HEK293 (cell line): Measurements from ENCODE around the gene USP36.

ENCODE experiments used
- CTCF ChIA-PET: fragments of 350-600 bp; formaldehyde crosslinking; extraction: SDS; loops from one replicate; lab custom pipeline; 2021; ENCODE audit warnings: antibody characterized with exemption; lab: Yijun Ruan, JAX
- POLR2A ChIA-PET: fragments of 300-600 bp; formaldehyde crosslinking; extraction: SDS; loops from one replicate; lab custom pipeline; 2020; ENCODE audit warnings: antibody characterized with exemption, inconsistent platforms; lab: Yijun Ruan, JAX
- H3K27ac ChIP-seq: fragments of 200-500 bp; sonication (Bioruptor generic); 2 replicates; pipeline ENCODE4 v1.5.1; 2014; ENCODE audit warnings: low read depth, low read length, control low read depth, inconsistent platforms; ENCODE audit errors: extremely low read depth
- H3K36me3 ChIP-seq, 2 experiments: fragments of 200-500 bp in 1 of 2; sonication (Bioruptor generic) in 1 of 2; 1 replicate in 1 of 2; 2 replicates in 1 of 2; pipeline ENCODE4 v1.5.1; 2014 to 2017; ENCODE audit warnings: inconsistent platforms in 2 of 2, low read length in 2 of 2; ENCODE audit not compliant: control insufficient read depth in 2 of 2, insufficient read depth in 1 of 2
- H3K4me1 ChIP-seq: fragments of 200-500 bp; sonication (Bioruptor generic); 2 replicates; pipeline ENCODE4 v1.5.1; 2014; ENCODE audit warnings: mild to moderate bottlenecking, low read length, inconsistent platforms; ENCODE audit not compliant: control insufficient read depth, insufficient read depth
- H3K4me3 ChIP-seq: 2 replicates; pipeline ENCODE4 v1.5.1; 2011; ENCODE audit warnings: low read depth, mild to moderate bottlenecking, control low read depth, low read length, moderate library complexity
- H3K9me3 ChIP-seq: fragments of 200-500 bp; sonication (Bioruptor generic); 2 replicates; pipeline ENCODE4 v1.5.1; 2014; ENCODE audit warnings: low read depth, low read length, inconsistent platforms; ENCODE audit not compliant: control insufficient read depth, insufficient read depth
- AEBP2 ChIP-seq: fragments of 450-650 bp; formaldehyde crosslinking; IDR thresholded peaks from 2 replicates; pipeline ENCODE4 v1.5.1; 2016; ENCODE audit warnings: missing biosample characterization, missing genetic modification characterization, borderline replicate concordance
- EGR2 ChIP-seq: fragments of 450-650 bp; formaldehyde crosslinking; IDR thresholded peaks from 2 replicates; pipeline ENCODE4 v1.5.1; 2016; ENCODE audit warnings: low read depth, missing biosample characterization, missing genetic modification characterization
- HOXC10 ChIP-seq: sonication (generic); formaldehyde crosslinking; IDR thresholded peaks from 2 replicates; pipeline ENCODE4 v1.8.1; 2023; ENCODE audit warnings: mild to moderate bottlenecking, missing genetic modification reagents
- PBX3 ChIP-seq: sonication (generic); formaldehyde crosslinking; IDR thresholded peaks from 2 replicates; pipeline ENCODE4 v1.8.1; 2022; ENCODE audit warnings: mild to moderate bottlenecking, moderate library complexity, missing genetic modification reagents
- SP7 ChIP-seq: fragments of 450-650 bp; formaldehyde crosslinking; IDR thresholded peaks from 2 replicates; pipeline ENCODE4 v1.5.1; 2016; ENCODE audit warnings: missing biosample characterization, missing genetic modification characterization
- ZBTB11 ChIP-seq: fragments of 450-650 bp; formaldehyde crosslinking; conservative IDR thresholded peaks from 2 replicates; pipeline ENCODE4 v1.5.1; 2016; ENCODE audit warnings: low read depth, missing biosample characterization, missing genetic modification characterization
- ZFP37 ChIP-seq: fragments of 450-650 bp; formaldehyde crosslinking; IDR thresholded peaks from 2 replicates; pipeline ENCODE4 v1.5.1; 2016; ENCODE audit warnings: missing biosample characterization, missing genetic modification characterization
- ZNF112 ChIP-seq: fragments of 450-650 bp; formaldehyde crosslinking; IDR thresholded peaks from 2 replicates; pipeline ENCODE4 v1.5.0; 2017; ENCODE audit warnings: missing biosample characterization, missing genetic modification characterization
- ZNF140 ChIP-seq: fragments of 450-650 bp; formaldehyde crosslinking; IDR thresholded peaks from 2 replicates; pipeline ENCODE4 v1.5.1; 2016; ENCODE audit warnings: missing biosample characterization, missing genetic modification characterization
- ZNF211 ChIP-seq: fragments of 450-650 bp; formaldehyde crosslinking; IDR thresholded peaks from 2 replicates; pipeline ENCODE4 v1.5.1; 2016; ENCODE audit warnings: low read depth, missing biosample characterization, missing genetic modification characterization
- ZNF23 ChIP-seq: fragments of 450-650 bp; formaldehyde crosslinking; IDR thresholded peaks from 2 replicates; pipeline ENCODE4 v1.5.1; 2016; ENCODE audit warnings: missing biosample characterization, missing genetic modification characterization, borderline replicate concordance
- ZNF37A ChIP-seq: fragments of 450-650 bp; IDR thresholded peaks from 2 replicates; pipeline ENCODE4 v1.5.1; 2018; ENCODE audit warnings: missing biosample characterization, missing genetic modification characterization
- ZNF426 ChIP-seq: fragments of 450-650 bp; formaldehyde crosslinking; IDR thresholded peaks from 2 replicates; pipeline ENCODE4 v1.5.1; 2017; ENCODE audit warnings: missing biosample characterization, missing genetic modification characterization, mild to moderate bottlenecking, inconsistent platforms, moderate library complexity
- ZNF449 ChIP-seq: fragments of 450-650 bp; formaldehyde crosslinking; IDR thresholded peaks from 2 replicates; pipeline ENCODE4 v1.5.1; 2017; ENCODE audit warnings: missing biosample characterization, mild to moderate bottlenecking, missing genetic modification characterization, moderate library complexity
- ZNF580 ChIP-seq: fragments of 450-650 bp; formaldehyde crosslinking; IDR thresholded peaks from 2 replicates; pipeline ENCODE4 v1.5.1; 2016; ENCODE audit warnings: missing biosample characterization, missing genetic modification characterization
- ZNF600 ChIP-seq: fragments of 450-650 bp; formaldehyde crosslinking; IDR thresholded peaks from 2 replicates; pipeline ENCODE4 v1.5.1; 2016; ENCODE audit warnings: missing biosample characterization, missing genetic modification characterization
- ZNF624 ChIP-seq: fragments of 450-650 bp; formaldehyde crosslinking; IDR thresholded peaks from 2 replicates; pipeline ENCODE4 v1.5.1; 2017; ENCODE audit warnings: missing biosample characterization, missing genetic modification characterization
- ZNF777 ChIP-seq: fragments of 450-650 bp; formaldehyde crosslinking; IDR thresholded peaks from 2 replicates; pipeline ENCODE4 v1.5.1; 2017; ENCODE audit warnings: missing biosample characterization, missing genetic modification characterization, borderline replicate concordance
- ZNF837 ChIP-seq: fragments of 450-650 bp; formaldehyde crosslinking; IDR thresholded peaks from 2 replicates; pipeline ENCODE4 v1.5.1; 2016; ENCODE audit warnings: missing biosample characterization, missing genetic modification characterization
- TF ChIP-seq, protein P1 (sequence below): fragments of 450-650 bp; formaldehyde crosslinking; IDR thresholded peaks from 2 replicates; pipeline ENCODE4 v1.5.1; 2016; ENCODE audit warnings: missing biosample characterization, missing genetic modification characterization

The USP36 gene

GRCh38 chr17:78805301-78805700, 35.3 kb downstream of the USP36 start:
- no peaks in the 10 kb centered on the region for H3K4me1 ChIP-seq
- H3K36me3 ChIP-seq: peaks cover 59 to 90% of the 10 kb centered on the region in 2 experiments
- no peak overlapping the region for H3K4me3 ChIP-seq
- no peak overlapping the region for H3K27ac ChIP-seq
- ChIA-PET POLR2A (no interaction called here), CTCF (interaction anchor here (0.6 kb wide), 1 partner anchor 21 kb away, joined by 3 read pairs; no protein-coding TSS in a partner anchor)
- H3K9me3 ChIP-seq: no peaks in the 10 kb centered on the region
- TF ChIP-seq HOXC10 (CRISPR knock-in tag) (no peak), ZNF211 (no peak), EGR2 (peak; percentile 48; the same call in 1 of the 2 replicates), ZNF23 (tag by site-specific recombination) (no peak), AEBP2 (tag by site-specific recombination) (no peak), ZNF777 (no peak), ZNF112 (no peak)
- TF ChIP-seq, all 188 proteins: peak for 1

- TF ChIP-seq, protein P1, sequence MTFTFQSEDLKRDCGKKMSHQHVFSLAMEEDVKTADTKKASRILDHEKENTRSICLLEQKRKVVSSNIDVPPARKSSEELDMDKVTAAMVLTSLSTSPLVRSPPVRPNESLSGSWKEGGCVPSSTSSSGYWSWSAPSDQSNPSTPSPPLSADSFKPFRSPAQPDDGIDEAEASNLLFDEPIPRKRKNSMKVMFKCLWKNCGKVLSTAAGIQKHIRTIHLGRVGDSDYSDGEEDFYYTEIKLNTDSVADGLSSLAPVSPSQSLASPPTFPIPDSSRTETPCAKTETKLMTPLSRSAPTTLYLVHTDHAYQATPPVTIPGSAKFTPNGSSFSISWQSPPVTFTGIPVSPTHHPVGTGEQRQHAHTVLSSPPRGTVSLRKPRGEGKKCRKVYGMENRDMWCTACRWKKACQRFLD (tag by site-specific recombination): no peak
- TF ChIP-seq SP7 (tag by site-specific recombination) (no peak), PBX3 (CRISPR knock-in tag) (no peak), ZNF37A (tag by site-specific recombination) (no peak), ZFP37 (tag by site-specific recombination) (no peak), ZNF112 (no peak)
- ChIA-PET CTCF (no interaction called here), POLR2A (no interaction called here)
- H3K27ac ChIP-seq: no peak overlapping the region
- H3K36me3 ChIP-seq: peaks cover 56 to 89% of the 10 kb centered on the region in 2 experiments
- H3K4me1 ChIP-seq: no peaks in the 10 kb centered on the region
- H3K9me3 ChIP-seq: no peaks in the 10 kb centered on the region
- H3K4me3 ChIP-seq: no peak overlapping the region
Observed at GRCh38 chr17:78804777-78805176, 35.8 kb downstream of the USP36 start.

GRCh38 chr17:78803186-78803845, 37.3 kb downstream of the USP36 start:
- no peak overlapping the region for H3K4me3 ChIP-seq
- ChIA-PET POLR2A (interaction anchor here (0.6 to 0.7 kb wide), 2 partner anchors 25 to 40 kb away, joined by 5 to 9 read pairs; no protein-coding TSS in a partner anchor), CTCF (interaction anchor here (0.6 kb wide), 1 partner anchor 168 kb away, joined by 3 read pairs; no protein-coding TSS in a partner anchor)
- no peaks in the 10 kb centered on the region for H3K4me1 ChIP-seq
- no peak overlapping the region for H3K27ac ChIP-seq
- TF ChIP-seq ZBTB11 (tag by site-specific recombination) (no peak), ZNF600 (tag by site-specific recombination) (no peak), ZNF624 (no peak), ZNF426 (tag by site-specific recombination) (no peak), ZNF580 (no peak), ZNF837 (tag by site-specific recombination) (no peak), ZNF449 (tag by site-specific recombination) (no peak), ZNF140 (tag by site-specific recombination) (no peak)
- TF ChIP-seq, all 188 proteins: peak for 0
- Histone ChIP-seq H3K9me3 (no peaks in the 10 kb centered on the region), H3K36me3 (peaks cover 54 to 88% of the 10 kb centered on the region in 2 experiments)
